GM10266 (cell line): ENCODE data around the gene C3.
"Not testable (repeated sequence)": the region's sequence is repeated elsewhere in the genome, so short reads cannot be mapped to it uniquely, and the experiment has no call there.

Source experiments
- DNase-seq: peaks from one replicate; pipeline ENCODE4 v3.0.0; 2012; ENCODE audit errors: extremely low spot score
- TF ChIP-seq, protein P1 (sequence below): IDR thresholded peaks from 2 replicates; pipeline ENCODE4 v1.5.1; 2012; ENCODE audit warnings: mild to moderate bottlenecking, low read depth; ENCODE audit not compliant: control insufficient read depth, insufficient read depth; ENCODE audit errors: missing control alignments

C3 gene

DNA sequence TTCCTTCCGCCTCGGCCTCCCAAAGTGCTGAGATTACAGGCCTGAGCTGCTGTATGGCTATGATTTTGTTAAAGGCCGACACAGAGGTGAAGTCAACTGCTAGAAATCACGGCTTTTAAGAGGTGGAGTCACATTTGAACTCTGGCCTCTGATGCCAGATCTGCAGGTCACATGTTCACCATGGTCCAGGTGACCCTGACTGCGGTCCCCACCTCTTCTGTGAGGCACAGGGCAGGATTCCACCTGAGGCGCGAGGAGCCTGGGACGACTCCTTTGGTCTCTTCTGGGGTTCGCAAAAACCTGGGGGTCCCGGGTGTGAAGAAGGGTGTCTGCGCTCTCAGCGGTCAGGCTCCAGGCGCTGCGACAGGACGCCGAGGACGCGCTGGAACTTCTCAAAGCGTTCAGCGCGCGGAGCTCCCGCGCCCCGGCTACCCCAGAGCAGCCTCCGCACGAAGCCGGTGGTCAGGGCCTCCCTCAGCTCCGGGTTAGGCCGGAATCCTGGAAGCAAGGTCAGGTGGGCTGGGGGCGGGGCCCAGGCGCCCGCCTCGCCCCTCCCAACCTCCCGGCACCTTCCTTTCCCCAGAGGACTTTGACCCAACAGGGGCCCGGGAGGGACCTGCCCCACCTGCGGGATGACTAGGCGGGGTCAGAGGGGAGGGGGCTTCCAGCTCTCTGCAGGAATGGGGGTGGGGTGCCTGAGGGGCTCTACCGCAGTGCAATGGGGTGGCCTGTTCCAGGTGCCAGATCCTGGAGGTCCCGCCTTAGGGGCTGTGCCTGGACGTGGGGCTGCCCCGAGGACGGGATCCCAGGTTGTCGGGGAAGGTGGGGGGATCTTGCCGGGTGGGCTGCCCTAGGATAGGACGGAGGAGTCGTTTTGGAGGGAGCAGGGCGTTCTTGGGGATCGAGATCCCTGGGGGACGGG is 32.1 kb upstream of the C3 start:
- no peak for DNase-seq
- TF ChIP-seq, protein P1, sequence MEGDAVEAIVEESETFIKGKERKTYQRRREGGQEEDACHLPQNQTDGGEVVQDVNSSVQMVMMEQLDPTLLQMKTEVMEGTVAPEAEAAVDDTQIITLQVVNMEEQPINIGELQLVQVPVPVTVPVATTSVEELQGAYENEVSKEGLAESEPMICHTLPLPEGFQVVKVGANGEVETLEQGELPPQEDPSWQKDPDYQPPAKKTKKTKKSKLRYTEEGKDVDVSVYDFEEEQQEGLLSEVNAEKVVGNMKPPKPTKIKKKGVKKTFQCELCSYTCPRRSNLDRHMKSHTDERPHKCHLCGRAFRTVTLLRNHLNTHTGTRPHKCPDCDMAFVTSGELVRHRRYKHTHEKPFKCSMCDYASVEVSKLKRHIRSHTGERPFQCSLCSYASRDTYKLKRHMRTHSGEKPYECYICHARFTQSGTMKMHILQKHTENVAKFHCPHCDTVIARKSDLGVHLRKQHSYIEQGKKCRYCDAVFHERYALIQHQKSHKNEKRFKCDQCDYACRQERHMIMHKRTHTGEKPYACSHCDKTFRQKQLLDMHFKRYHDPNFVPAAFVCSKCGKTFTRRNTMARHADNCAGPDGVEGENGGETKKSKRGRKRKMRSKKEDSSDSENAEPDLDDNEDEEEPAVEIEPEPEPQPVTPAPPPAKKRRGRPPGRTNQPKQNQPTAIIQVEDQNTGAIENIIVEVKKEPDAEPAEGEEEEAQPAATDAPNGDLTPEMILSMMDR = no peak

GRCh38 chr19:6751189-6751588 is 30.7 kb upstream of the C3 start:
- no peak for DNase-seq
- TF ChIP-seq, protein P1 = no peak

DNA sequence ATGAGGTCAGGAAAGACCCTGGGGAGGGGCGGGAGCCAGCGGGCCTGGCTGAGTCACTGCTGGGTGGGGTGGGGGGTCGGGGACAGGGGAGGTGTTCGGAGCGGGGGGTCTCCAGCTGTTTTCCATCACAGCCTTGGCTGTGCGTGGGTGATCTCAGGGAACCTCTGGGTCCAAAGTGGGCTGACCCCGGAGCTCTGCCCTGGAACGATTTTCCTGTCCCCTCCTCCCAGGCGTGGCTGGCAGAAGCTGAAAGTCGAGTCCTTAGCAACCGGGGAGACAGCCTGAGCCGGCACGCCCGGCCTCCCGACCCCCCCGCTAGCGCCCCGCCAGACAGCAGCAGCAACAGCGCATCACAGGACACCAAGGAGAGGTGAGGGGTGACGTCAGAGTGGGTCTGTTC is 29.6 kb upstream of the C3 start:
- DNase-seq = no peak
- TF ChIP-seq, protein P1 = no peak

GRCh38 chr19:6748543-6748942 is 28.1 kb upstream of the C3 start:
- not testable (repeated sequence) for DNase-seq

GRCh38 chr19:6745965-6746364 is 25.5 kb upstream of the C3 start:
- TF ChIP-seq, protein P1 = no peak
- DNase-seq = no peak

DNA sequence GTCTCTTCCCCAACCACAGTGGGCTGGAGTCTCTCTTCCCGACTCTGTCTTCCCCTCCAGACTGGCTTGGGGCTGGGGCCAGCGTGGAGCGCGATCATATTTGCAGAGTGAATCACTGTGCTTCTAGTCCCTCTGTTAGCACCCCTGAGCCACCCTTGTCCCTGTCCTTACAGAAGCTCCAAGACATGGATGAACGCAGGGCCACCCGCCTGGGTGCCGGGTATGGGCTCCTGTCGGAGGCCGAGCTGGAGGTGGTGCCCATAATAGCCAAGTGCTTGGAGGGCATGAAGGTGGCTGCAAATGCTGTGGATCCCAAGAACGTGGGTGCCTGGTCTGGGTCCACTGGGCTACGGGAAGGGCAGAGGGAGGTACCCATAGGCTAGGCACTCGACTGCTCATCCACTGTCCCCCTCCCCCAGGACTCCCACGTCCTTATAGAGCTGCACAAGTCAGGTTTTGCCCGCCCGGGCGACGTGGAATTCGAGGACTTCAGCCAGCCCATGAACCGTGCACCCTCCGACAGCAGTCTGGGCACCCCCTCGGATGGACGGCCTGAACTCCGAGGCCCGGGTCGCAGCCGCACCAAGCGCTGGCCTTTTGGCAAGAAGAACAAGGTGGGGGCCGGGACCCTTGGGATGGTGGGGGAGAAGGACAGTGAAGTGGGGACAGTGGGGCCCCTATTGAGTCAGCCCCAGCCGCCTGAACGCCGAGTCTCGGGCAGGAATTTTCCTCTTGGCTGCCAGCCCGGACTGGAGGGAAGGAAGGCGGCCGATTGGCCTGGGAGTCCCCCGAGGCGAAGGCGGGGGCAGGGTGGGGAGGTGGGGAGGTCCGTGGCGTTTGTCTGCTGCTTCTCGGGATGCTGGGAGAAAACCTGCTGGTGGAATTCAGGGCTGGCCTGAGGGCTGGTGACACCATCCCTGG is 24.2 kb upstream of the C3 start:
- no peak for DNase-seq
- TF ChIP-seq, protein P1 = no peak

GRCh38 chr19:6743714-6744380 is 23.4 kb upstream of the C3 start:
- TF ChIP-seq, protein P1 = no peak
- no peak for DNase-seq
